Measurements from ENCODE around the gene ZIK1.

GRCh38 chr19:57546513-57546912 lies 37.4 kb upstream of the ZIK1 start:
- TF ChIP-seq, protein P1, sequence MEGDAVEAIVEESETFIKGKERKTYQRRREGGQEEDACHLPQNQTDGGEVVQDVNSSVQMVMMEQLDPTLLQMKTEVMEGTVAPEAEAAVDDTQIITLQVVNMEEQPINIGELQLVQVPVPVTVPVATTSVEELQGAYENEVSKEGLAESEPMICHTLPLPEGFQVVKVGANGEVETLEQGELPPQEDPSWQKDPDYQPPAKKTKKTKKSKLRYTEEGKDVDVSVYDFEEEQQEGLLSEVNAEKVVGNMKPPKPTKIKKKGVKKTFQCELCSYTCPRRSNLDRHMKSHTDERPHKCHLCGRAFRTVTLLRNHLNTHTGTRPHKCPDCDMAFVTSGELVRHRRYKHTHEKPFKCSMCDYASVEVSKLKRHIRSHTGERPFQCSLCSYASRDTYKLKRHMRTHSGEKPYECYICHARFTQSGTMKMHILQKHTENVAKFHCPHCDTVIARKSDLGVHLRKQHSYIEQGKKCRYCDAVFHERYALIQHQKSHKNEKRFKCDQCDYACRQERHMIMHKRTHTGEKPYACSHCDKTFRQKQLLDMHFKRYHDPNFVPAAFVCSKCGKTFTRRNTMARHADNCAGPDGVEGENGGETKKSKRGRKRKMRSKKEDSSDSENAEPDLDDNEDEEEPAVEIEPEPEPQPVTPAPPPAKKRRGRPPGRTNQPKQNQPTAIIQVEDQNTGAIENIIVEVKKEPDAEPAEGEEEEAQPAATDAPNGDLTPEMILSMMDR (conservative IDR thresholded peaks at IDR 0.05 in 1 of 2, IDR thresholded peaks at IDR 0.05 in 1 of 2; ENCODE audit: extremely low read depth in 1 of 2, insufficient read depth in 1 of 2, low read depth in 1 of 2, low read length in 2 of 2) = no peak
- TF ChIP-seq EZH2 (IDR thresholded peaks at IDR 0.05; ENCODE audit: borderline replicate concordance, low read length) = no peak

All from mammary epithelial cell (primary cell).